GM20431 (cell line): ENCODE measurements around the gene PADI1.

Source experiments
- in situ Hi-C: fragments of 300-500 bp; cut with MseI, MboI; formaldehyde crosslinking; loops from one replicate; pipeline ENCODE4 v1.15.0; 2020; ENCODE audit warnings: low sequenced_read_pairs; ENCODE audit not compliant: unreplicated experiment

Gene PADI1

GRCh38 chr1:17194615-17195528, 10.1 kb upstream of the PADI1 start:
- in situ Hi-C loops, result no loop called here

- in situ Hi-C loops, result no loop called here
These were observed 9.2 kb upstream of the PADI1 start for GRCh38 chr1:17195731-17196130.

- in situ Hi-C loops, result no loop called here
These were observed 8.3 kb upstream of the PADI1 start for GRCh38 chr1:17196496-17197185.

GRCh38 chr1:17197696-17198095, 7.2 kb upstream of the PADI1 start:
- in situ Hi-C loops, result no loop called here

- in situ Hi-C loops, result no loop called here
These were observed 6.3 kb upstream of the PADI1 start for GRCh38 chr1:17198476-17199258.

- in situ Hi-C loops, result no loop called here
These were observed 5.5 kb upstream of the PADI1 start for GRCh38 chr1:17199267-17200044.

- in situ Hi-C loops, result no loop called here
These were observed 4.7 kb upstream of the PADI1 start for GRCh38 chr1:17200246-17200645.

GRCh38 chr1:17200756-17201155, 4.2 kb upstream of the PADI1 start:
- in situ Hi-C loops, result no loop called here

- in situ Hi-C loops, result no loop called here
These were observed 3.5 kb upstream of the PADI1 start for GRCh38 chr1:17201201-17202021.

- in situ Hi-C loops, result no loop called here
These were observed 724 bp downstream of the PADI1 start for GRCh38 chr1:17205652-17206051.

- in situ Hi-C loops, result no loop called here
These were observed 1.3 kb downstream of the PADI1 start for GRCh38 chr1:17206196-17206595.

- in situ Hi-C loops, result no loop called here
These were observed 2.1 kb downstream of the PADI1 start for GRCh38 chr1:17207046-17207445.

GRCh38 chr1:17207540-17207939, 2.6 kb downstream of the PADI1 start:
- in situ Hi-C loops, result no loop called here

- in situ Hi-C loops, result no loop called here
These were observed 3.1 kb downstream of the PADI1 start for GRCh38 chr1:17207966-17208418.

GRCh38 chr1:17208546-17208945, 3.6 kb downstream of the PADI1 start:
- in situ Hi-C loops, result no loop called here

GRCh38 chr1:17209430-17209829, 4.5 kb downstream of the PADI1 start:
- in situ Hi-C loops, result no loop called here

GRCh38 chr1:17210176-17210575, 5.2 kb downstream of the PADI1 start:
- in situ Hi-C loops, result no loop called here

- in situ Hi-C loops, result no loop called here
These were observed 6.4 kb downstream of the PADI1 start for GRCh38 chr1:17211377-17211776.

- in situ Hi-C loops, result no loop called here
These were observed 7.1 kb downstream of the PADI1 start for GRCh38 chr1:17212009-17212408.
